Lower lobe of right lung (tissue), 2 donors: ENCODE data around the gene CTTN. TPM values are rescaled to one million over a fixed set of nuclear protein-coding genes. Genes with fewer than 3 reads are reported as not detected.

ENCODE experiments used
- ATAC-seq, 2 donors: fragments of 200-7000 bp; cut with Tn5 transposase; one replicate each; pipeline ENCODE4 v1.9.1; 2020 to 2022; ENCODE audit warnings: mild to moderate bottlenecking in 2 of 2, moderate library complexity in 2 of 2
- DNase-seq: peaks from one replicate; pipeline ENCODE4 v3.0.0-alpha.2; 2020
- H3K27ac ChIP-seq: fragments of 200-600 bp; one replicate; pipeline ENCODE4 v1.8.0; 2022
- H3K27me3 ChIP-seq: fragments of 200-600 bp; one replicate; pipeline ENCODE4 v1.8.0; 2022; ENCODE audit warnings: low read depth
- H3K36me3 ChIP-seq: fragments of 200-600 bp; one replicate; pipeline ENCODE4 v1.8.0; 2022; ENCODE audit warnings: mild to moderate bottlenecking
- H3K4me1 ChIP-seq: fragments of 200-600 bp; one replicate; pipeline ENCODE4 v1.8.0; 2022
- H3K4me3 ChIP-seq: fragments of 200-600 bp; one replicate; pipeline ENCODE4 v1.8.0; 2022; ENCODE audit warnings: mild to moderate bottlenecking
- H3K9me3 ChIP-seq: fragments of 200-600 bp; one replicate; pipeline ENCODE4 v1.8.0; 2022
- intact Hi-C: fragments of 100-400 bp; cut with DNase I; formaldehyde crosslinking; loops from one replicate; pipeline ENCODE4 v1.11.0; 2022
- total RNA-seq: library from RNA; stranded (reverse); fragmentation: NEBNext Ultra II Directional; extraction: Animal tissue kit (Norgen Biotek cat#: 25700); gene quantifications from one replicate; pipeline ENCODE4 v1.2.1, GENCODE V29; 2021
- TF ChIP-seq, protein P1 (sequence below): fragments of 200-600 bp; IDR thresholded peaks from one replicate; pipeline ENCODE4 v1.8.0; 2022; ENCODE audit warnings: antibody characterized with exemption, mild to moderate bottlenecking
- donor health status: DM: no; HTN: yes; CAD: no; lungs with severe emphysema.

Gene CTTN
- total RNA-seq, 1 donor from 2014 or later: 145 TPM

GRCh38 chr11:70476669-70477068 lies 78.3 kb downstream of the CTTN start:
- Histone ChIP-seq H3K4me3 (no peak overlapping the region), H3K4me1 (no peaks in the 10 kb centered on the region), H3K36me3 (no peaks in the 10 kb centered on the region), H3K27ac (no peak overlapping the region), H3K9me3 (no peaks in the 10 kb centered on the region), H3K27me3 (no peaks in the 10 kb centered on the region)
- ATAC-seq (no peak), DNase-seq (peak; percentile 23)
- intact Hi-C loops: no loop called here
- TF ChIP-seq, protein P1, sequence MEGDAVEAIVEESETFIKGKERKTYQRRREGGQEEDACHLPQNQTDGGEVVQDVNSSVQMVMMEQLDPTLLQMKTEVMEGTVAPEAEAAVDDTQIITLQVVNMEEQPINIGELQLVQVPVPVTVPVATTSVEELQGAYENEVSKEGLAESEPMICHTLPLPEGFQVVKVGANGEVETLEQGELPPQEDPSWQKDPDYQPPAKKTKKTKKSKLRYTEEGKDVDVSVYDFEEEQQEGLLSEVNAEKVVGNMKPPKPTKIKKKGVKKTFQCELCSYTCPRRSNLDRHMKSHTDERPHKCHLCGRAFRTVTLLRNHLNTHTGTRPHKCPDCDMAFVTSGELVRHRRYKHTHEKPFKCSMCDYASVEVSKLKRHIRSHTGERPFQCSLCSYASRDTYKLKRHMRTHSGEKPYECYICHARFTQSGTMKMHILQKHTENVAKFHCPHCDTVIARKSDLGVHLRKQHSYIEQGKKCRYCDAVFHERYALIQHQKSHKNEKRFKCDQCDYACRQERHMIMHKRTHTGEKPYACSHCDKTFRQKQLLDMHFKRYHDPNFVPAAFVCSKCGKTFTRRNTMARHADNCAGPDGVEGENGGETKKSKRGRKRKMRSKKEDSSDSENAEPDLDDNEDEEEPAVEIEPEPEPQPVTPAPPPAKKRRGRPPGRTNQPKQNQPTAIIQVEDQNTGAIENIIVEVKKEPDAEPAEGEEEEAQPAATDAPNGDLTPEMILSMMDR: no peak

- ATAC-seq (no peak), DNase-seq (peak; percentile 7)
- Histone ChIP-seq H3K9me3 (no peaks in the 10 kb centered on the region), H3K4me1 (no peaks in the 10 kb centered on the region), H3K27ac (no peak overlapping the region), H3K27me3 (no peaks in the 10 kb centered on the region), H3K36me3 (no peaks in the 10 kb centered on the region), H3K4me3 (no peak overlapping the region)
- intact Hi-C loops: no loop called here
- TF ChIP-seq, protein P1: no peak
These were observed 78.8 kb downstream of the CTTN start for GRCh38 chr11:70477176-70477575.

- intact Hi-C loops: no loop called here
These were observed 79.3 kb downstream of the CTTN start for GRCh38 chr11:70477609-70478008.

DNA sequence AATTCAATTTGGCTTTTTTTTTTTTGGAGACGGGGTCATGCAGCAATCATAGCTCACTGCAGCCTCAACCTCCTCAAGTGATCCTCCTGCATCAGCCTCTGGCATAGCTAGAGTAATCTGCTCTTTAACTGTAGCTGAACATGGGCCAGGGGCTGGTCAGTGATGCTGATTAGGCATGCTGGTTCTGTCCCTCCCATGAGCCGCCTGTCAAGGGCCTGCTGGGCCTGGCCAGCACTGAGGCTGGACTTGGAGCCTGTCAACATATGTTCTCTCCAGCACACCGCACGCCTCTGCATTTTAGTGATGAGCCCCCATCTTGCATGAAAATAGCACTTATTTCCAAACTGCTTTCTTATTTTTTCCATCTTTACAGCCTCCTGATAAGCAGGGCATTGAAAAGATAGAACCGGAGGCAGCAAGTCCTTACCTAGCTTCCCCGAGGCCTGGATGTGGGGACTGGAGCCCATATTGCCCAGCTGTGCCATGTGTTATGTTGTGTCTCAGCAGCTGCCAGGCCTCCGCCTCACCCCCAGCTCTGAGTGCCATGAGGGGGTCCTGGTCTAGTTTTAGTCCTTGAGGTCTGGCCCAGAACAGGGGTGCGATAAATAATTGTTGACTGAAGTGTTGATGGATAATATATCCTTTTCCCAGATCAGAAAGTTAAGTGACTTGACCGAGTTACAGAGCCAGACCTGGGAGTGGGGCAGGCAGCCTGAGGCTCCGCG lies 80.0 kb downstream of the CTTN start:
- Histone ChIP-seq H3K36me3 (no peaks in the 10 kb centered on the region), H3K27me3 (no peaks in the 10 kb centered on the region), H3K4me1 (peaks cover 7% of the 10 kb centered on the region), H3K4me3 (no peak overlapping the region), H3K27ac (no peak overlapping the region), H3K9me3 (no peaks in the 10 kb centered on the region)
- TF ChIP-seq, protein P1: no peak
- DNase-seq: peak; percentile 24
- intact Hi-C loops: no loop called here
- no peak for ATAC-seq

More at GRCh38 chr11:70477609-70478008, 79.3 kb downstream of the CTTN start:
- no peak overlapping the region for H3K4me3 ChIP-seq
- H3K27ac ChIP-seq: no peak overlapping the region
- DNase-seq: peak; percentile 22
- H3K4me1 ChIP-seq: peaks cover 1% of the 10 kb centered on the region
- ATAC-seq: no peak
- TF ChIP-seq, protein P1: no peak
- H3K9me3 ChIP-seq: no peaks in the 10 kb centered on the region
- H3K36me3 ChIP-seq: no peaks in the 10 kb centered on the region
- H3K27me3 ChIP-seq: no peaks in the 10 kb centered on the region

- no peaks in the 10 kb centered on the region for H3K36me3 ChIP-seq
- no peaks in the 10 kb centered on the region for H3K9me3 ChIP-seq
- H3K4me3 ChIP-seq: no peak overlapping the region
- peaks cover 7% of the 10 kb centered on the region for H3K4me1 ChIP-seq
- no peak overlapping the region for H3K27ac ChIP-seq
- peak; percentile 19 for DNase-seq
- TF ChIP-seq, protein P1: no peak
- intact Hi-C loops: no loop called here
- no peaks in the 10 kb centered on the region for H3K27me3 ChIP-seq
- ATAC-seq: no peak
These were observed 82.4 kb downstream of the CTTN start for GRCh38 chr11:70480711-70481110.
